Astrocyte (in vitro differentiated cells and primary cell): ENCODE results near the gene MC4R. TPM values are rescaled to one million over a fixed set of nuclear protein-coding genes. Genes with fewer than 3 reads are reported as not detected.

Experiments
- DNase-seq: peaks from one replicate; pipeline ENCODE4 v3.0.0-alpha.2; 2010; ENCODE audit warnings: low read depth
- FAIRE-seq: peaks from 2 replicates; lab custom pipeline; 2011; peaks lifted over from hg19 to GRCh38; lab: Jason Lieb, UNC
- H2AFZ ChIP-seq: 2 replicates; pipeline ENCODE4 v1.6.0; 2012; ENCODE audit warnings: low read depth, low read length, inconsistent platforms
- H3K27ac ChIP-seq: 2 replicates; pipeline ENCODE4 v1.5.1; 2011; ENCODE audit warnings: low read depth, low read length, inconsistent platforms
- H3K27me3 ChIP-seq: 2 replicates; pipeline ENCODE4 v1.6.0; 2011; ENCODE audit warnings: low read length, inconsistent platforms; ENCODE audit not compliant: insufficient read depth
- H3K36me3 ChIP-seq: 2 replicates; pipeline ENCODE4 v1.5.1; 2011; ENCODE audit warnings: low read length, inconsistent platforms; ENCODE audit not compliant: insufficient read depth
- H3K4me1 ChIP-seq: 2 replicates; pipeline ENCODE4 v1.5.1; 2011; ENCODE audit warnings: low read length, inconsistent platforms; ENCODE audit not compliant: insufficient read depth
- H3K4me2 ChIP-seq: 2 replicates; pipeline ENCODE4 v1.6.0; 2012; ENCODE audit warnings: low read length, inconsistent platforms
- H3K4me3 ChIP-seq: 2 replicates; pipeline ENCODE4 v1.5.1; 2011; ENCODE audit warnings: low read depth, mild to moderate bottlenecking, low read length, inconsistent platforms; ENCODE audit not compliant: insufficient read depth
- H3K79me2 ChIP-seq: 2 replicates; pipeline ENCODE4 v1.6.0; 2012; ENCODE audit warnings: mild to moderate bottlenecking, low read length, inconsistent platforms; ENCODE audit not compliant: insufficient read depth
- H3K9ac ChIP-seq: 2 replicates; pipeline ENCODE4 v1.6.0; 2012; ENCODE audit warnings: mild to moderate bottlenecking, low read length, inconsistent platforms
- H3K9me3 ChIP-seq: 2 replicates; pipeline ENCODE4 v1.5.1; 2012; ENCODE audit warnings: low read depth, mild to moderate bottlenecking, low read length, inconsistent platforms; ENCODE audit not compliant: insufficient read depth
- H4K20me1 ChIP-seq: 2 replicates; pipeline ENCODE4 v1.6.0; 2012; ENCODE audit warnings: low read length, inconsistent platforms; ENCODE audit not compliant: insufficient read depth
- H3K27ac Mint-ChIP-seq: one replicate; pipeline ENCODE4 v1.8.0; 2021; ENCODE audit warnings: mild to moderate bottlenecking, mixed read lengths; ENCODE audit not compliant: unreplicated experiment
- H3K27me3 Mint-ChIP-seq: one replicate; pipeline ENCODE4 v1.8.0; 2021; ENCODE audit warnings: low read depth, mixed read lengths; ENCODE audit not compliant: unreplicated experiment
- H3K36me3 Mint-ChIP-seq: one replicate; pipeline ENCODE4 v1.8.0; 2021; ENCODE audit warnings: low read depth, mixed read lengths; ENCODE audit not compliant: unreplicated experiment
- H3K4me1 Mint-ChIP-seq: one replicate; pipeline ENCODE4 v1.8.0; 2021; ENCODE audit warnings: low read depth, mixed read lengths; ENCODE audit not compliant: unreplicated experiment
- H3K4me3 Mint-ChIP-seq: one replicate; pipeline ENCODE4 v1.8.0; 2021; ENCODE audit warnings: mild to moderate bottlenecking, moderate library complexity, mixed read lengths; ENCODE audit not compliant: unreplicated experiment
- H3K9me3 Mint-ChIP-seq: one replicate; pipeline ENCODE4 v1.8.0; 2021; ENCODE audit warnings: mild to moderate bottlenecking, mixed read lengths; ENCODE audit not compliant: unreplicated experiment
- CTCF ChIP-seq: IDR thresholded peaks from 2 replicates; pipeline ENCODE4 v1.5.1; 2011; ENCODE audit warnings: low read depth, mild to moderate bottlenecking, inconsistent platforms, low read length, moderate library complexity; ENCODE audit not compliant: insufficient read depth
- EZH2 ChIP-seq: IDR thresholded peaks from 2 replicates; pipeline ENCODE4 v1.6.1; 2012; ENCODE audit warnings: mild to moderate bottlenecking, low read length, inconsistent platforms; ENCODE audit not compliant: insufficient read depth
- total RNA-seq: library from RNA; stranded (reverse); gene quantifications from 2 replicates; pipeline ENCODE4 v1.2.1, GENCODE V29; 2021

The MC4R gene
- total RNA-seq, 1 donor from 2014 or later = not detected

- H3K79me2 ChIP-seq = no peaks in the 10 kb centered on the region
- H3K9me3 ChIP-seq = no peaks in the 10 kb centered on the region
- no peaks in the 10 kb centered on the region for H4K20me1 ChIP-seq
- H2AFZ ChIP-seq = no peak overlapping the region
- H3K27ac ChIP-seq = no peak overlapping the region
- TF ChIP-seq EZH2 = no peak
- no peak for TF ChIP-seq CTCF
- no peaks in the 10 kb centered on the region for H3K27me3 ChIP-seq
- H3K4me2 ChIP-seq = no peak overlapping the region
- DNase-seq (peak; percentile 40), FAIRE-seq (peak; percentile 54)
- H3K4me3 ChIP-seq = no peak overlapping the region
- no peak overlapping the region for H3K9ac ChIP-seq
- Mint-ChIP-seq H3K27ac (no peak overlapping the region), H3K36me3 (no peaks in the 10 kb centered on the region), H3K4me3 (no peak overlapping the region), H3K27me3 (no peaks in the 10 kb centered on the region), H3K9me3 (no peaks in the 10 kb centered on the region), H3K4me1 (no peaks in the 10 kb centered on the region)
- no peaks in the 10 kb centered on the region for H3K36me3 ChIP-seq
- H3K4me1 ChIP-seq = no peaks in the 10 kb centered on the region
These were observed 19.1 kb upstream of the MC4R start for GRCh38 chr18:60391571-60392226.

- no peaks in the 10 kb centered on the region for H3K27me3 ChIP-seq
- FAIRE-seq (no peak), DNase-seq (no peak)
- no peaks in the 10 kb centered on the region for H3K36me3 ChIP-seq
- Mint-ChIP-seq H3K27ac (no peak overlapping the region), H3K27me3 (no peaks in the 10 kb centered on the region), H3K4me1 (no peaks in the 10 kb centered on the region), H3K4me3 (no peak overlapping the region), H3K9me3 (peaks cover 4% of the 10 kb centered on the region), H3K36me3 (no peaks in the 10 kb centered on the region)
- no peak overlapping the region for H3K27ac ChIP-seq
- H4K20me1 ChIP-seq = no peaks in the 10 kb centered on the region
- no peak overlapping the region for H2AFZ ChIP-seq
- no peak overlapping the region for H3K9ac ChIP-seq
- H3K4me2 ChIP-seq = no peak overlapping the region
- no peaks in the 10 kb centered on the region for H3K4me1 ChIP-seq
- H3K9me3 ChIP-seq = no peaks in the 10 kb centered on the region
- TF ChIP-seq EZH2 = no peak
- TF ChIP-seq CTCF = no peak
- no peak overlapping the region for H3K4me3 ChIP-seq
- no peaks in the 10 kb centered on the region for H3K79me2 ChIP-seq
These were observed 16.7 kb upstream of the MC4R start for GRCh38 chr18:60389314-60389713.

GRCh38 chr18:60385693-60386092 lies 13.1 kb upstream of the MC4R start:
- Mint-ChIP-seq H3K27ac (no peak overlapping the region), H3K4me1 (no peaks in the 10 kb centered on the region), H3K36me3 (no peaks in the 10 kb centered on the region), H3K27me3 (no peaks in the 10 kb centered on the region), H3K4me3 (no peak overlapping the region), H3K9me3 (peaks cover 4% of the 10 kb centered on the region)
- no peak overlapping the region for H2AFZ ChIP-seq
- H3K9me3 ChIP-seq = no peaks in the 10 kb centered on the region
- H3K36me3 ChIP-seq = no peaks in the 10 kb centered on the region
- H3K4me3 ChIP-seq = no peak overlapping the region
- H3K4me1 ChIP-seq = no peaks in the 10 kb centered on the region
- FAIRE-seq (no peak), DNase-seq (no peak)
- no peaks in the 10 kb centered on the region for H3K79me2 ChIP-seq
- no peaks in the 10 kb centered on the region for H3K27me3 ChIP-seq
- H3K4me2 ChIP-seq = no peak overlapping the region
- H3K27ac ChIP-seq = no peak overlapping the region
- no peaks in the 10 kb centered on the region for H4K20me1 ChIP-seq
- no peak overlapping the region for H3K9ac ChIP-seq
- TF ChIP-seq CTCF = no peak
- TF ChIP-seq EZH2 = no peak
